PC-3 (cell line): Measurements from ENCODE around the gene NVL.
"Not testable (repeated sequence)": the region's sequence is repeated elsewhere in the genome, so short reads cannot be mapped to it uniquely, and the experiment has no call there.

Experiments used
- CTCF ChIP-seq: fragments of 300-600 bp; sonication (generic); conservative IDR thresholded peaks from 2 replicates; pipeline ENCODE4 v1.5.1; 2017; ENCODE audit warnings: antibody characterized with exemption, low read depth, mild to moderate bottlenecking, low read length
- EZH2 ChIP-seq: fragments of 300-600 bp; sonication (generic); IDR thresholded peaks from one replicate; pipeline ENCODE4 v1.6.1; 2017; ENCODE audit warnings: antibody characterized with exemption, mild to moderate bottlenecking, low read length; ENCODE audit not compliant: unreplicated experiment
- EZH2phosphoT487 ChIP-seq: fragments of 300-600 bp; sonication (generic); IDR thresholded peaks from 2 replicates; pipeline ENCODE4 v1.6.1; 2018; ENCODE audit warnings: mild to moderate bottlenecking, antibody characterized with exemption, low read length, borderline replicate concordance

DNA sequence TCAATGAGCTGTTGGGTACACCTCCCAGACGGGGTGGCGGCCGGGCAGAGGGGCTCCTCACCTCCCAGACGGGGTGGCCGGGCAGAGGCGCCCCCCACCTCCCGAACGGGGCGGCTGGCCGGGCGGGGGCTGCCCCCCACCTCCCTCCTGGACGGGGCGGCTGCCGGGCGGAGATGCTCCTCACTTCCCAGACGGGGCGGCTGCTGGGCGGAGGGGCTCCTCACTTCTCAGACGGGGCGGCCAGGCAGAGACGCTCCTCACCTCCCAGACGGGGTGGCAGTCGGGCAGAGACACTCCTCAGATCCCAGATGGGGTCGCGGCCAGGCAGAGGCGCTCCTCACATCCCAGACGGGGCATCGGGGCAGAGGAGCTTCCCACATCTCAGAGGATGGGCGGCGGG, 19.7 kb upstream of the NVL start:
- TF ChIP-seq CTCF, EZH2, EZH2phosphoT487: not testable (repeated sequence)
